GM06990 (cell line): ENCODE measurements around the gene LRRC4B.

ENCODE experiments used
- DNase-seq: peaks from one replicate; pipeline ENCODE4 v3.0.0-alpha.2; 2011; ENCODE audit not compliant: insufficient read length; ENCODE audit errors: extremely low read depth
- H3K27me3 ChIP-seq: replicated peaks from 2 replicates; pipeline ENCODE4 v1.6.0; 2011; ENCODE audit warnings: low read length; ENCODE audit not compliant: control insufficient read depth, insufficient read depth
- H3K36me3 ChIP-seq: 2 replicates; pipeline ENCODE4 v1.5.1; 2011; ENCODE audit warnings: low read length; ENCODE audit not compliant: control insufficient read depth, insufficient read depth
- H3K4me3 ChIP-seq: replicated peaks from 2 replicates; pipeline ENCODE4 v1.5.1; 2011; ENCODE audit warnings: low read depth, mild to moderate bottlenecking, control low read depth, low read length
- CTCF ChIP-seq: IDR thresholded peaks from 2 replicates; pipeline ENCODE4 v1.5.1; 2011; ENCODE audit warnings: low read length, control low read depth, mild to moderate bottlenecking, inconsistent platforms; ENCODE audit not compliant: insufficient read depth, poor library complexity, severe bottlenecking

The LRRC4B gene

GRCh38 chr19:50516456-50516855, 51.8 kb downstream of the LRRC4B start:
- H3K36me3 ChIP-seq, result no peaks in the 10 kb centered on the region
- DNase-seq, result no peak
- H3K4me3 ChIP-seq, result no peak overlapping the region
- no peaks in the 10 kb centered on the region for H3K27me3 ChIP-seq
- no peak for TF ChIP-seq CTCF

- DNase-seq, result no peak
- no peaks in the 10 kb centered on the region for H3K36me3 ChIP-seq
Measured at GRCh38 chr19:50515168-50515561, 53.1 kb downstream of the LRRC4B start.

GRCh38 chr19:50514346-50515167, 53.7 kb downstream of the LRRC4B start:
- Histone ChIP-seq H3K36me3 (no peaks in the 10 kb centered on the region), H3K27me3 (no peaks in the 10 kb centered on the region), H3K4me3 (no peak overlapping the region)
- no peak for TF ChIP-seq CTCF
- DNase-seq, result no peak

More at GRCh38 chr19:50515168-50515561, 53.1 kb downstream of the LRRC4B start:
- no peak for TF ChIP-seq CTCF
- Histone ChIP-seq H3K27me3 (no peaks in the 10 kb centered on the region), H3K4me3 (no peak overlapping the region)

GRCh38 chr19:50513746-50514345, 54.4 kb downstream of the LRRC4B start, which contains the start of gene ASPDH:
Gene ASPDH (minus strand): TSS chr19:50513913. CDS start chr19:50513823, 90 bp downstream.
- H3K36me3 ChIP-seq, result no peaks in the 10 kb centered on the region
- H3K4me3 ChIP-seq, result no peak within 1 kb of the TSS
- TF ChIP-seq CTCF, result no peak
- H3K27me3 ChIP-seq, result no peaks in the 10 kb centered on the region
- no peak for DNase-seq

GRCh38 chr19:50512999-50513745, 55.1 kb downstream of the LRRC4B start:
- TF ChIP-seq CTCF, result no peak
- DNase-seq, result no peak

More at GRCh38 chr19:50512999-50513745, 55.1 kb downstream of the LRRC4B start:
- Histone ChIP-seq H3K36me3 (no peaks in the 10 kb centered on the region), H3K4me3 (no peak overlapping the region), H3K27me3 (no peaks in the 10 kb centered on the region)
